Immature natural killer cell (primary cell): ENCODE results near the gene MAML3. TPM values are rescaled to one million over a fixed set of nuclear protein-coding genes. Genes with fewer than 3 reads are reported as not detected.

Source experiments
- DNase-seq, 3 donors: peaks; one replicate each; pipeline ENCODE4 v3.0.0; 2022; ENCODE audit warnings: mixed read lengths in 1 of 3
- H3K27ac Mint-ChIP-seq, 6 donors: one replicate each; pipeline ENCODE4 v1.8.0; 2020; ENCODE audit warnings: mixed read lengths in 6 of 6, mild to moderate bottlenecking in 5 of 6, inconsistent platforms in 4 of 6, moderate library complexity in 3 of 6
- H3K27me3 Mint-ChIP-seq, 3 donors: one replicate each; pipeline ENCODE4 v1.8.0; 2020 to 2021; ENCODE audit warnings: low read depth in 3 of 3, mild to moderate bottlenecking in 3 of 3, mixed read lengths in 3 of 3, moderate library complexity in 3 of 3, inconsistent platforms in 1 of 3
- H3K36me3 Mint-ChIP-seq, 3 donors: one replicate each; pipeline ENCODE4 v1.8.0; 2020; ENCODE audit warnings: mixed read lengths in 3 of 3, inconsistent platforms in 2 of 3, mild to moderate bottlenecking in 2 of 3
- H3K4me1 Mint-ChIP-seq, 2 donors: one replicate each; pipeline ENCODE4 v1.8.0; 2020; ENCODE audit warnings: inconsistent platforms in 2 of 2, mild to moderate bottlenecking in 2 of 2, mixed read lengths in 2 of 2, moderate library complexity in 1 of 2
- H3K4me3 Mint-ChIP-seq, 5 donors: one replicate each; pipeline ENCODE4 v1.8.0; 2020; ENCODE audit warnings: mild to moderate bottlenecking in 5 of 5, mixed read lengths in 5 of 5, inconsistent platforms in 3 of 5, moderate library complexity in 3 of 5
- H3K9me3 Mint-ChIP-seq, 6 donors: one replicate each; pipeline ENCODE4 v1.8.0; 2020; ENCODE audit warnings: mild to moderate bottlenecking in 6 of 6, mixed read lengths in 6 of 6, inconsistent platforms in 4 of 6, moderate library complexity in 3 of 6
- polyA plus RNA-seq, 3 donors: library from polyadenylated mRNA; unstranded; fragments of 300-500 nt; fragmentation: Illumina TruSeq; gene quantifications; one replicate each; pipeline ENCODE4 v1.2.3, GENCODE V29; 2021

MAML3 gene
- polyA plus RNA-seq, 3 donors from 2014 or later, result 0.41 to 1.2 TPM; not detected in 1

- Mint-ChIP-seq H3K9me3 (no peaks in the 10 kb centered on the region), H3K27me3 (peaks cover 4 to 13% (median 9%) of the 10 kb centered on the region in 3 donors), H3K4me1 (peaks cover 38 to 69% of the 10 kb centered on the region in 2 donors), H3K36me3 (peaks cover 0 to 7% (median 0%) of the 10 kb centered on the region in 3 donors), H3K4me3 (no peak overlapping the region), H3K27ac (peak overlapping the region in 3 of 6 donors; percentile 9 to 90 (median 78))
- no peak for DNase-seq
These were observed 57.1 kb downstream of the MAML3 start for GRCh38 chr4:140096921-140097320.

- H3K9me3 Mint-ChIP-seq, result no peaks in the 10 kb centered on the region
- no peak for DNase-seq
- peak overlapping the region in 1 of 5 donors; percentile 1 for H3K4me3 Mint-ChIP-seq
- peaks cover 38 to 73% of the 10 kb centered on the region in 2 donors for H3K4me1 Mint-ChIP-seq
- H3K27ac Mint-ChIP-seq, result peak overlapping the region in 2 of 6 donors; percentile 83 to 90
- peaks cover 0 to 7% (median 0%) of the 10 kb centered on the region in 3 donors for H3K36me3 Mint-ChIP-seq
- peaks cover 4 to 13% (median 9%) of the 10 kb centered on the region in 3 donors for H3K27me3 Mint-ChIP-seq
These were observed 57.5 kb downstream of the MAML3 start for GRCh38 chr4:140096483-140096861.

DNA sequence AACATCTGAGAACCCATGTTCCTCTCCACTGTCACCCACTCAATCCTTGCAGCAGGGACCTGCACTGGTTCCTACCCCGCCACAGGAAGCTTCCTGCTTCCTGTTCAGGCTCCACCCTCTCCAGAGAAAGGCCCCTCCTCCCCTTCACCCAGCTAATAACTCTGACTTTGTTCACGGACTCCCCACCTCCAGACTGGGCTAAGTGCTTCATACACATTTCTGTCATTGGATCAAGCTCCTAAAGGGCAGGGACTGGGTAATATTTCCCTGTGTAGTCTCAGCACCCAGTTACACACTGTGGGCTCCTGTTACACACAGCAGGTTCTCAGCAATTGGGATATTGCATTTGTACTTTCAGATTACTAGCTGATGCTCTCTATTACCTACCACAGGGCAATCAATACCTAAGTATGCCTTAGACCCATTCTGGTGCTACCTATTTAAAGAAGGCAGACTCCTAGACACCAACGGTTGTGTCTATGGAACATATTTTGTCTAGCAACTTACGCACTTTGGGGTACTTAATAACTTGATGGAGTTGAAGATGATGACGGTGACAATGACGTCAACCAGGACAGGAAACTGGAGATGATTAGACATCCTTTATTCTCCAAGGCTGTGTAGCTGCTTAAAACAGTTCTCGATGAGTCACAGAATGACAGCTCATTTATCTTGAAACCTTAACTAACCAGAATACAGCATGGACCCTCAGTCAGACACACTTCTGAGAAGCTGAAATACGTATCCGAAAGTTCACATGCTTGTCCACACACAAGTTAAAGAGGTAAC lies 58.1 kb downstream of the MAML3 start:
- Mint-ChIP-seq H3K4me1 (peaks cover 38 to 75% of the 10 kb centered on the region in 2 donors), H3K27me3 (peaks cover 4 to 13% (median 9%) of the 10 kb centered on the region in 3 donors), H3K27ac (peak overlapping the region; percentile 66 to 90 (median 80)), H3K9me3 (no peaks in the 10 kb centered on the region), H3K4me3 (peak overlapping the region; percentile 61 to 75 (median 68)), H3K36me3 (peaks cover 0 to 7% (median 0%) of the 10 kb centered on the region in 3 donors)
- DNase-seq, result peak; percentile 22 to 40 (median 29)

- peak; percentile 45 to 62 (median 57) for DNase-seq
- H3K9me3 Mint-ChIP-seq, result no peaks in the 10 kb centered on the region
- peaks cover 4 to 18% (median 11%) of the 10 kb centered on the region in 3 donors for H3K27me3 Mint-ChIP-seq
- H3K36me3 Mint-ChIP-seq, result peaks cover 0 to 5% (median 0%) of the 10 kb centered on the region in 3 donors
- peak overlapping the region; percentile 61 to 75 (median 68) for H3K4me3 Mint-ChIP-seq
- peaks cover 33 to 66% of the 10 kb centered on the region in 2 donors for H3K4me1 Mint-ChIP-seq
- peak overlapping the region; percentile 66 to 90 (median 80) for H3K27ac Mint-ChIP-seq
These were observed 59.3 kb downstream of the MAML3 start for GRCh38 chr4:140094438-140095420.

- peaks cover 29 to 55% of the 10 kb centered on the region in 2 donors for H3K4me1 Mint-ChIP-seq
- H3K4me3 Mint-ChIP-seq, result peak overlapping the region in 3 of 5 donors; percentile 12 to 65 (median 43)
- peak overlapping the region in 2 of 6 donors; percentile 28 to 70 for H3K27ac Mint-ChIP-seq
- H3K27me3 Mint-ChIP-seq, result peaks cover 4 to 23% (median 7%) of the 10 kb centered on the region in 3 donors
- peaks cover 0 to 7% (median 0%) of the 10 kb centered on the region in 3 donors for H3K36me3 Mint-ChIP-seq
- no peak for DNase-seq
- peaks cover 0 to 3% (median 0%) of the 10 kb centered on the region in 6 donors for H3K9me3 Mint-ChIP-seq
These were observed 61.7 kb downstream of the MAML3 start for GRCh38 chr4:140092094-140092851.

DNA sequence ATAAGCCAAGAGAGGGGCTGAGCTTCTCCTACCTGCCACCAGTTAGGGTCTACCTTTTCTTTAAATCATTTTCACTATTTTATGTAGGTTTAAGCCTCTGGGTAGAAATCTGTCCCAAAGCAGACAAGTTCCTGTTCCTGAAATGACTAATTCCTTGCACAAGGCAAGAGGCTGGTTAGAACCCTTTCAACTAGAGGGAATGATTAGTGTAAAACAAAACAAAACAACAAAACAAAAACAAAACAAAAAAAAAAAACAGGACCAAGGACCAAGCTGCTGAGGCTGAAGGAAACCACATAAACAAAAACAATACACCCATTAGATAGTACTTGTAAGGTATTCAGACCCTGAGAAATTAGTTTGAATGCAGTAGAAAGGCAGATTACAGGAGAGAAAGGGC lies 62.7 kb downstream of the MAML3 start:
- Mint-ChIP-seq H3K27ac (no peak overlapping the region), H3K36me3 (peaks cover 0 to 7% (median 0%) of the 10 kb centered on the region in 3 donors), H3K4me3 (no peak overlapping the region), H3K4me1 (peaks cover 25 to 45% of the 10 kb centered on the region in 2 donors), H3K9me3 (peaks cover 0 to 3% (median 0%) of the 10 kb centered on the region in 6 donors), H3K27me3 (peaks cover 4 to 21% (median 7%) of the 10 kb centered on the region in 3 donors)
- no peak for DNase-seq

DNA sequence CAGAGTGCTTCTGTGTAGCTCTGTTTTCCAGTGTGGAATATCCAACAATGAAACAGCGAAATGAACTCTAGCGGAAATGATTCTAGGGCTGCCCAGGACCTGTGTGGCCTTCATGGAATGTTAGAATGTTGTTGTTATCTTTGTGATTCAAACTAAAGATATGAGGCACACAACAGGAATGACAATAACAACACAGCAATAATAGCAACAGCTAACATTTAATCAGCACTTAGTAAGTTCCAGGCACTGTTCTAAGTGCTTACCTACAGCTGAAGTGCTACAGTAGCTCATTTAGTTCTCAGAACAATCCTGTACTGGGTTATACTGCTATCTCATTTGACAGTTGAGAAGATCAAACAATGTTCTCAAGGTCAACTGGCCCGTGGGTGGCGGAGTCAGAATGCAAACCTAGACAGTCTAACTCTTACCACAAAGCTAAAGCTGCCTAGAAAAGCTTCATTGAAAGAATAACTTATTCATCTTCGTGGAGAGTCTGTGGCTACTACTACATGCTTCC lies 63.7 kb downstream of the MAML3 start:
- Mint-ChIP-seq H3K4me3 (no peak overlapping the region), H3K36me3 (peaks cover 0 to 3% (median 0%) of the 10 kb centered on the region in 3 donors), H3K9me3 (peaks cover 0 to 3% (median 0%) of the 10 kb centered on the region in 6 donors), H3K27ac (no peak overlapping the region), H3K4me1 (peaks cover 16 to 35% of the 10 kb centered on the region in 2 donors), H3K27me3 (peaks cover 0 to 19% (median 7%) of the 10 kb centered on the region in 3 donors)
- no peak for DNase-seq

DNA sequence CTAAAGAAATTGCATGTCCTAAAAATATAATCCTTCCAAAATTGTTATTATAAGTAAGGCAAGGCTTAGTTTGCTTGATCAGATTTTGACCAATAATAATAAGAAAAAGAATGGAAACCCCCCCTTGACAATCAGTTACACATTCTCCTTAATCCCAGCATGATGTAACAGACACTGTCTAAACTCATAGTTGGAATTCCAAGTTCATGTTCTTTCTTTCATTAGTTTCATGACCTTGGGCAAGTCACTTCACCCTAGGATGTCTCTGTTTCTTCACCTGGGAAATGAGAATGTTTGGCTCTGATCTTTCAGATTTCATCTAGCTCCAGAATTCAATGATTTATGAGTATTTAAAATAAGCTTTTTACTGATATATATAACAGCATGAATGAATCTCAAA lies 64.8 kb downstream of the MAML3 start:
- peaks cover 0 to 3% (median 0%) of the 10 kb centered on the region in 3 donors for H3K36me3 Mint-ChIP-seq
- no peak for DNase-seq
- H3K4me3 Mint-ChIP-seq, result no peak overlapping the region
- no peak overlapping the region for H3K27ac Mint-ChIP-seq
- H3K27me3 Mint-ChIP-seq, result peaks cover 0 to 18% (median 7%) of the 10 kb centered on the region in 3 donors
- peaks cover 5 to 24% of the 10 kb centered on the region in 2 donors for H3K4me1 Mint-ChIP-seq
- peaks cover 0 to 3% (median 0%) of the 10 kb centered on the region in 6 donors for H3K9me3 Mint-ChIP-seq

GRCh38 chr4:140088323-140088967 lies 65.5 kb downstream of the MAML3 start:
- Mint-ChIP-seq H3K27me3 (peaks cover 0 to 14% (median 7%) of the 10 kb centered on the region in 3 donors), H3K4me1 (peaks cover 0 to 17% of the 10 kb centered on the region in 2 donors), H3K27ac (no peak overlapping the region), H3K4me3 (no peak overlapping the region), H3K9me3 (peaks cover 0 to 3% (median 0%) of the 10 kb centered on the region in 6 donors), H3K36me3 (peaks cover 0 to 3% (median 0%) of the 10 kb centered on the region in 3 donors)
- no peak for DNase-seq

GRCh38 chr4:140085881-140086280 lies 68.1 kb downstream of the MAML3 start:
- H3K4me3 Mint-ChIP-seq, result no peak overlapping the region
- peaks cover 1 to 15% of the 10 kb centered on the region in 2 donors for H3K4me1 Mint-ChIP-seq
- peaks cover 0 to 3% (median 0%) of the 10 kb centered on the region in 6 donors for H3K9me3 Mint-ChIP-seq
- H3K27me3 Mint-ChIP-seq, result peaks cover 6 to 16% (median 6%) of the 10 kb centered on the region in 3 donors
- H3K27ac Mint-ChIP-seq, result no peak overlapping the region
- H3K36me3 Mint-ChIP-seq, result peaks cover 0 to 3% (median 0%) of the 10 kb centered on the region in 3 donors
- no peak for DNase-seq

GRCh38 chr4:140085062-140085622 lies 68.8 kb downstream of the MAML3 start:
- H3K9me3 Mint-ChIP-seq, result peaks cover 0 to 3% (median 0%) of the 10 kb centered on the region in 6 donors
- H3K27ac Mint-ChIP-seq, result no peak overlapping the region
- peaks cover 0 to 3% (median 0%) of the 10 kb centered on the region in 3 donors for H3K36me3 Mint-ChIP-seq
- H3K4me1 Mint-ChIP-seq, result peaks cover 1 to 17% of the 10 kb centered on the region in 2 donors
- no peak for DNase-seq
- no peak overlapping the region for H3K4me3 Mint-ChIP-seq
- H3K27me3 Mint-ChIP-seq, result peaks cover 3 to 10% (median 6%) of the 10 kb centered on the region in 3 donors

- Mint-ChIP-seq H3K9me3 (peaks cover 0 to 2% (median 0%) of the 10 kb centered on the region in 6 donors), H3K36me3 (peaks cover 0 to 1% (median 0%) of the 10 kb centered on the region in 3 donors), H3K4me3 (no peak overlapping the region), H3K27me3 (peaks cover 3 to 8% (median 6%) of the 10 kb centered on the region in 3 donors), H3K4me1 (peaks cover 1 to 17% of the 10 kb centered on the region in 2 donors), H3K27ac (no peak overlapping the region)
- no peak for DNase-seq
These were observed 69.6 kb downstream of the MAML3 start for GRCh38 chr4:140084385-140084784.
